ENCODE data around the gene ESRRA. TPM values are rescaled to one million over a fixed set of nuclear protein-coding genes. Genes with fewer than 3 reads are reported as not detected.

Gene ESRRA
- total and polyA plus RNA-seq, 4 donors = 10.8 to 88.4 (median 73.0) TPM

GRCh38 chr11:64361659-64362058, 56.3 kb downstream of the ESRRA start:
- 94% methylated on average over 9 to 18 of the region's 18 CpGs for WGBS, 2 donors

GRCh38 chr11:64362339-64362738, 57.0 kb downstream of the ESRRA start:
- Histone ChIP-seq H3K27me3 (ENCODE audit: control insufficient read depth in 3 of 3, insufficient read depth in 3 of 3, low read length in 2 of 3) (no peaks in the 10 kb centered on the region), H3K4me1 (ENCODE audit: control insufficient read depth in 5 of 5, insufficient read depth in 5 of 5, low read length in 5 of 5) (peaks cover 0 to 23% (median 19%) of the 10 kb centered on the region in 5 donors), H3K9me3 (ENCODE audit: control insufficient read depth in 4 of 4, insufficient read depth in 3 of 4, low read length in 3 of 4) (no peaks in the 10 kb centered on the region), H3K9ac (ENCODE audit: insufficient read depth in 1 of 2, low read length in 2 of 2) (no peak overlapping the region), H3K27ac (ENCODE audit: low read depth in 1 of 2, low read length in 1 of 2) (no peak overlapping the region), H3K4me3 (no peak overlapping the region), H3K36me3 (ENCODE audit: control insufficient read depth in 4 of 4, insufficient read depth in 4 of 4, low read length in 4 of 4) (peaks cover 10 to 49% (median 12%) of the 10 kb centered on the region in 4 donors)
- DNase-seq = no peak
- no peak for TF ChIP-seq CTCF (IDR thresholded peaks at IDR 0.05; ENCODE audit: control extremely low read depth, extremely low read depth)
- ATAC-seq (ENCODE audit: insufficient read depth, low FRiP score) = no peak
- WGBS, 2 donors = 95 to 97% methylated on average over 10 of the region's 10 CpGs

More at GRCh38 chr11:64361659-64362058, 56.3 kb downstream of the ESRRA start:
- no peak overlapping the region for H3K27ac ChIP-seq (ENCODE audit: low read depth in 1 of 2, low read length in 1 of 2)
- DNase-seq = no peak
- H3K4me1 ChIP-seq (ENCODE audit: control insufficient read depth in 5 of 5, insufficient read depth in 5 of 5, low read length in 5 of 5) = peaks cover 0 to 23% (median 19%) of the 10 kb centered on the region in 5 donors
- H3K9me3 ChIP-seq (ENCODE audit: control insufficient read depth in 4 of 4, insufficient read depth in 3 of 4, low read length in 3 of 4) = no peaks in the 10 kb centered on the region
- no peak for ATAC-seq (ENCODE audit: insufficient read depth, low FRiP score)
- no peak for TF ChIP-seq CTCF (IDR thresholded peaks at IDR 0.05; ENCODE audit: control extremely low read depth, extremely low read depth)
- no peak overlapping the region for H3K4me3 ChIP-seq
- no peaks in the 10 kb centered on the region for H3K27me3 ChIP-seq (ENCODE audit: control insufficient read depth in 3 of 3, insufficient read depth in 3 of 3, low read length in 2 of 3)
- no peak overlapping the region for H3K9ac ChIP-seq (ENCODE audit: insufficient read depth in 1 of 2, low read length in 2 of 2)
- peaks cover 10 to 49% (median 11%) of the 10 kb centered on the region in 4 donors for H3K36me3 ChIP-seq (ENCODE audit: control insufficient read depth in 4 of 4, insufficient read depth in 4 of 4, low read length in 4 of 4)

- H3K27ac ChIP-seq (ENCODE audit: low read depth in 1 of 2, low read length in 1 of 2) = no peak overlapping the region
- H3K9ac ChIP-seq (ENCODE audit: insufficient read depth in 1 of 2, low read length in 2 of 2) = no peak overlapping the region
- 83 to 85% methylated on average over 6 of the region's 6 CpGs for WGBS, 2 donors
- peaks cover 10 to 66% (median 13%) of the 10 kb centered on the region in 4 donors for H3K36me3 ChIP-seq (ENCODE audit: control insufficient read depth in 4 of 4, insufficient read depth in 4 of 4, low read length in 4 of 4)
- H3K27me3 ChIP-seq (ENCODE audit: control insufficient read depth in 3 of 3, insufficient read depth in 3 of 3, low read length in 2 of 3) = peaks cover 0 to 2% (median 0%) of the 10 kb centered on the region in 3 donors
- H3K9me3 ChIP-seq (ENCODE audit: control insufficient read depth in 4 of 4, insufficient read depth in 3 of 4, low read length in 3 of 4) = peaks cover 0 to 1% (median 0%) of the 10 kb centered on the region in 4 donors
- no peak for ATAC-seq (ENCODE audit: insufficient read depth, low FRiP score)
- DNase-seq = no peak
- no peak for TF ChIP-seq CTCF (IDR thresholded peaks at IDR 0.05; ENCODE audit: control extremely low read depth, extremely low read depth)
- H3K4me1 ChIP-seq (ENCODE audit: control insufficient read depth in 5 of 5, insufficient read depth in 5 of 5, low read length in 5 of 5) = peaks cover 0 to 12% (median 9%) of the 10 kb centered on the region in 5 donors
- no peak overlapping the region for H3K4me3 ChIP-seq
Observed at GRCh38 chr11:64364435-64364834, 59.1 kb downstream of the ESRRA start.

- WGBS, 2 donors = 86 to 95% methylated on average over 4 of the region's 4 CpGs
Observed at GRCh38 chr11:64364911-64365310, 59.6 kb downstream of the ESRRA start.

More at GRCh38 chr11:64364911-64365310, 59.6 kb downstream of the ESRRA start:
- ATAC-seq (ENCODE audit: insufficient read depth, low FRiP score) = no peak
- H3K27me3 ChIP-seq (ENCODE audit: control insufficient read depth in 3 of 3, insufficient read depth in 3 of 3, low read length in 2 of 3) = peaks cover 0 to 2% (median 0%) of the 10 kb centered on the region in 3 donors
- H3K9ac ChIP-seq (ENCODE audit: insufficient read depth in 1 of 2, low read length in 2 of 2) = no peak overlapping the region
- peaks cover 0 to 2% (median 0%) of the 10 kb centered on the region in 4 donors for H3K9me3 ChIP-seq (ENCODE audit: control insufficient read depth in 4 of 4, insufficient read depth in 3 of 4, low read length in 3 of 4)
- no peak for DNase-seq
- H3K4me1 ChIP-seq (ENCODE audit: control insufficient read depth in 5 of 5, insufficient read depth in 5 of 5, low read length in 5 of 5) = peaks cover 0 to 7% (median 4%) of the 10 kb centered on the region in 5 donors
- peaks cover 10 to 70% (median 13%) of the 10 kb centered on the region in 4 donors for H3K36me3 ChIP-seq (ENCODE audit: control insufficient read depth in 4 of 4, insufficient read depth in 4 of 4, low read length in 4 of 4)
- no peak for TF ChIP-seq CTCF (IDR thresholded peaks at IDR 0.05; ENCODE audit: control extremely low read depth, extremely low read depth)
- H3K4me3 ChIP-seq = no peak overlapping the region
- no peak overlapping the region for H3K27ac ChIP-seq (ENCODE audit: low read depth in 1 of 2, low read length in 1 of 2)

Measured in lung (tissue), 12 donors.